PC-3 (cell line): Measurements from ENCODE around the gene WLS. TPM values are rescaled to one million over a fixed set of nuclear protein-coding genes. Genes with fewer than 3 reads are reported as not detected.

Source experiments
- ATAC-seq: fragments of 200-7000 bp; cut with Tn5 transposase; 2 replicates; pipeline ENCODE4 v1.9.1; 2020; ENCODE audit warnings: mild to moderate bottlenecking, moderate library complexity
- BruUV-seq: library from RNA; stranded (reverse); fragments of 400-500 nt; replicated peaks from 2 replicates; lab custom pipeline; 2021; lab: Mats Ljungman, UMichigan
- CTCF ChIA-PET: fragments of 300-600 bp; sonication (Branson Sonifier 250); formaldehyde crosslinking; loops from one replicate; lab custom pipeline; 2022; ENCODE audit warnings: antibody characterized with exemption; lab: Charles Lee
- POLR2A ChIA-PET: fragments of 300-600 bp; sonication (Branson Sonifier 250); formaldehyde crosslinking; loops from one replicate; lab custom pipeline; 2022; ENCODE audit warnings: antibody characterized with exemption; ENCODE audit not compliant: unreplicated experiment; lab: Charles Lee
- DNase-seq: peaks from one replicate; pipeline ENCODE4 v3.0.0-alpha.2; 2015
- H2AFZ ChIP-seq: fragments of 300-600 bp; sonication (generic); 2 replicates; pipeline ENCODE4 v1.6.0; 2016; ENCODE audit warnings: antibody characterized with exemption, low read length
- H3F3A ChIP-seq: fragments of 300-600 bp; sonication (generic); one replicate; pipeline ENCODE4 v1.6.0; 2017; ENCODE audit warnings: antibody characterized with exemption, low read length, control low read depth, mild to moderate bottlenecking; ENCODE audit not compliant: unreplicated experiment
- H3K27ac ChIP-seq: fragments of 300-600 bp; sonication (generic); 2 replicates; pipeline ENCODE4 v1.5.1; 2016; ENCODE audit warnings: mild to moderate bottlenecking, low read length
- H3K27me3 ChIP-seq: fragments of 300-600 bp; sonication (generic); 2 replicates; pipeline ENCODE4 v1.6.1; 2016; ENCODE audit warnings: low read length, mixed read lengths
- H3K36me3 ChIP-seq: fragments of 300-600 bp; sonication (generic); 2 replicates; pipeline ENCODE4 v1.6.1; 2016; ENCODE audit warnings: low read depth, mixed run types, low read length, mixed read lengths
- H3K4me1 ChIP-seq: fragments of 300-600 bp; sonication (generic); 2 replicates; pipeline ENCODE4 v1.5.1; 2016; ENCODE audit warnings: low read length; ENCODE audit not compliant: insufficient read depth
- H3K4me2 ChIP-seq: fragments of 300-600 bp; sonication (generic); 2 replicates; pipeline ENCODE4 v1.6.0; 2016; ENCODE audit warnings: low read length
- H3K4me3 ChIP-seq: fragments of 300-600 bp; sonication (generic); 2 replicates; pipeline ENCODE4 v1.5.1; 2016; ENCODE audit warnings: mild to moderate bottlenecking, low read length, mixed read lengths
- H3K79me2 ChIP-seq: fragments of 300-600 bp; sonication (generic); 2 replicates; pipeline ENCODE4 v1.6.1; 2017; ENCODE audit warnings: low read length, mixed read lengths
- H3K9ac ChIP-seq: fragments of 300-600 bp; sonication (generic); 2 replicates; pipeline ENCODE4 v1.6.0; 2016; ENCODE audit warnings: mild to moderate bottlenecking, low read length
- H3K9me2 ChIP-seq: fragments of 300-600 bp; sonication (generic); replicated peaks from 2 replicates; pipeline ENCODE4 v1.6.1; 2016; ENCODE audit warnings: mixed run types, low read length, mixed read lengths
- H3K9me3 ChIP-seq: fragments of 300-600 bp; sonication (generic); 2 replicates; pipeline ENCODE4 v1.6.1; 2016; ENCODE audit warnings: low read length, mixed read lengths
- H4K20me1 ChIP-seq: fragments of 300-600 bp; sonication (generic); 2 replicates; pipeline ENCODE4 v1.6.1; 2016; ENCODE audit warnings: low read length, mixed read lengths
- EZH2 ChIP-seq: fragments of 300-600 bp; sonication (generic); IDR thresholded peaks from one replicate; pipeline ENCODE4 v1.6.1; 2017; ENCODE audit warnings: antibody characterized with exemption, mild to moderate bottlenecking, low read length; ENCODE audit not compliant: unreplicated experiment
- EZH2phosphoT487 ChIP-seq: fragments of 300-600 bp; sonication (generic); IDR thresholded peaks from 2 replicates; pipeline ENCODE4 v1.6.1; 2018; ENCODE audit warnings: mild to moderate bottlenecking, antibody characterized with exemption, low read length, borderline replicate concordance
- intact Hi-C: fragments of 100-400 bp; cut with micrococcal nuclease; formaldehyde crosslinking; loops from 2 replicates; pipeline ENCODE4 v1.9.0; 2023
- total RNA-seq: library from RNA; depleted of rRNA; stranded (reverse); fragments of >200 nt; gene quantifications from 2 replicates; pipeline ENCODE4 v1.2.3, GENCODE V29; 2014
- TF ChIP-seq, protein P1 (sequence below): fragments of 300-600 bp; sonication (generic); conservative IDR thresholded peaks from 2 replicates; pipeline ENCODE4 v1.5.1; 2017; ENCODE audit warnings: antibody characterized with exemption, low read depth, mild to moderate bottlenecking, low read length

The WLS gene
- total RNA-seq, 1 experiment from 2014 or later, result 19.1 TPM

- ATAC-seq, result no peak
- Histone ChIP-seq H3K36me3 (no peaks in the 10 kb centered on the region), H3K4me3 (no peak overlapping the region), H3K4me2 (no peak overlapping the region), H3K79me2 (no peaks in the 10 kb centered on the region), H4K20me1 (no peaks in the 10 kb centered on the region), H2AFZ (no peak overlapping the region), H3K9ac (no peak overlapping the region), H3F3A (no peaks in the 10 kb centered on the region), H3K27me3 (no peaks in the 10 kb centered on the region), H3K4me1 (no peaks in the 10 kb centered on the region), H3K27ac (no peak overlapping the region), H3K9me3 (no peaks in the 10 kb centered on the region), H3K9me2 (no peaks in the 10 kb centered on the region)
- intact Hi-C loops, result no loop called here
- no peak for DNase-seq
- no TSS peak for BruUV-seq
- POLR2A ChIA-PET, result no interaction called here
- TF ChIP-seq EZH2phosphoT487, result no peak
- TF ChIP-seq EZH2, result no peak
- TF ChIP-seq, protein P1, sequence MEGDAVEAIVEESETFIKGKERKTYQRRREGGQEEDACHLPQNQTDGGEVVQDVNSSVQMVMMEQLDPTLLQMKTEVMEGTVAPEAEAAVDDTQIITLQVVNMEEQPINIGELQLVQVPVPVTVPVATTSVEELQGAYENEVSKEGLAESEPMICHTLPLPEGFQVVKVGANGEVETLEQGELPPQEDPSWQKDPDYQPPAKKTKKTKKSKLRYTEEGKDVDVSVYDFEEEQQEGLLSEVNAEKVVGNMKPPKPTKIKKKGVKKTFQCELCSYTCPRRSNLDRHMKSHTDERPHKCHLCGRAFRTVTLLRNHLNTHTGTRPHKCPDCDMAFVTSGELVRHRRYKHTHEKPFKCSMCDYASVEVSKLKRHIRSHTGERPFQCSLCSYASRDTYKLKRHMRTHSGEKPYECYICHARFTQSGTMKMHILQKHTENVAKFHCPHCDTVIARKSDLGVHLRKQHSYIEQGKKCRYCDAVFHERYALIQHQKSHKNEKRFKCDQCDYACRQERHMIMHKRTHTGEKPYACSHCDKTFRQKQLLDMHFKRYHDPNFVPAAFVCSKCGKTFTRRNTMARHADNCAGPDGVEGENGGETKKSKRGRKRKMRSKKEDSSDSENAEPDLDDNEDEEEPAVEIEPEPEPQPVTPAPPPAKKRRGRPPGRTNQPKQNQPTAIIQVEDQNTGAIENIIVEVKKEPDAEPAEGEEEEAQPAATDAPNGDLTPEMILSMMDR, result no peak
- CTCF ChIA-PET, result no interaction called here
Measured at GRCh38 chr1:68158837-68159236, 73.5 kb downstream of the WLS start.

DNA sequence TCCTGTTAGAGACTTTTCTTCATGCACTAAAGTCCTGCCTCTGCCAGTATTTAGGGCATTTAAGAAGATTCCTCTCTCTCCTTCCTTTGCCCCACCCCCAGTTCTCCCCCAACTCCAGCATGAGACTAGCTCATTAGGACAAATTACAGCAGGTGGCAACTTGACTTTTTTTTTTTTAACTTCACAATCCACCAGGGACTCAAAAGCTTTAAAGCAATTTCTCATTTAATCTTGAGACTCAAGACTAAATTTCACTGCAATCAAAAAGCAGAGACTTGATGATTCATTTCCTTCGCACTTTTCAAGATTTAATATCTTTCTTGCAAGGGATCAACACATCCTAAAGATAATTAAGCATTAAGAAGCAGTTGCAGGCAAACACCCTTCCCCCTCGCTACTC lies 74.9 kb downstream of the WLS start:
- Histone ChIP-seq H3K9me2 (no peaks in the 10 kb centered on the region), H3F3A (no peaks in the 10 kb centered on the region), H3K4me2 (no peak overlapping the region), H4K20me1 (no peaks in the 10 kb centered on the region), H3K4me3 (no peak overlapping the region), H3K9me3 (no peaks in the 10 kb centered on the region), H3K9ac (no peak overlapping the region), H3K27me3 (no peaks in the 10 kb centered on the region), H3K4me1 (no peaks in the 10 kb centered on the region), H3K36me3 (no peaks in the 10 kb centered on the region), H2AFZ (no peak overlapping the region), H3K27ac (no peak overlapping the region), H3K79me2 (no peaks in the 10 kb centered on the region)
- DNase-seq (no peak), ATAC-seq (no peak)
- ChIA-PET CTCF (no interaction called here), POLR2A (no interaction called here)
- intact Hi-C loops, result no loop called here
- no TSS peak for BruUV-seq
- TF ChIP-seq EZH2, result no peak

DNA sequence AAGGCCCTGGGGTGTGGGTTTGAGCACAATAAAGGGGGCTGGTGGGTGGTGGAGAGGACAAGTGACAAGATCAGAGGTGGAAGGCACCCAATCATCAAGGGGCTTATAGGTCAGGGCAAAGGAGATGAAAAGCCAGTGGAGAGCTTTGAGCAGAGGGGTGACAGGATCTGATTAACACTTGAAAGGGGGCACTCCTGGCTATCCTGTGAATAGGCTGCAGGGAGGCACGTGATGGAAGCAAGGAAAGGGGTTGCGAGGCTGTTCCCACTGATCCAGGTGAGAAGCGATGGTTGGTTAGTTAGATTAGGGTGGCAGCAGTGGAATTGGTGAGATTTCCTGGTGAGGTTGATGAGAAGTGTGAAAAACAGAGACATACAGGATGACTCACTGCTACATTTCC lies 80.6 kb downstream of the WLS start:
- ChIA-PET CTCF (no interaction called here), POLR2A (no interaction called here)
- H3K4me1 ChIP-seq, result no peaks in the 10 kb centered on the region
- TF ChIP-seq EZH2 (no peak), EZH2phosphoT487 (no peak)
- TF ChIP-seq, protein P1, result no peak
- no peak overlapping the region for H3K27ac ChIP-seq
- H2AFZ ChIP-seq, result no peak overlapping the region
- H3K9me2 ChIP-seq, result no peaks in the 10 kb centered on the region
- no peak overlapping the region for H3K9ac ChIP-seq
- H3K4me2 ChIP-seq, result no peak overlapping the region
- no peaks in the 10 kb centered on the region for H3K36me3 ChIP-seq
- no peaks in the 10 kb centered on the region for H4K20me1 ChIP-seq
- no peaks in the 10 kb centered on the region for H3K9me3 ChIP-seq
- ATAC-seq (no peak), DNase-seq (no peak)
- H3F3A ChIP-seq, result no peaks in the 10 kb centered on the region
- intact Hi-C loops, result no loop called here
- no peaks in the 10 kb centered on the region for H3K27me3 ChIP-seq
- no peak overlapping the region for H3K4me3 ChIP-seq
- BruUV-seq, result no TSS peak
- no peaks in the 10 kb centered on the region for H3K79me2 ChIP-seq
